ENCODE results near the gene TBC1D23. TPM values are rescaled to one million over a fixed set of nuclear protein-coding genes. Genes with fewer than 3 reads are reported as not detected.

The TBC1D23 gene
- total RNA-seq, 4 donors from 2014 or later: 15.5 to 42.5 (median 34.5) TPM

DNA sequence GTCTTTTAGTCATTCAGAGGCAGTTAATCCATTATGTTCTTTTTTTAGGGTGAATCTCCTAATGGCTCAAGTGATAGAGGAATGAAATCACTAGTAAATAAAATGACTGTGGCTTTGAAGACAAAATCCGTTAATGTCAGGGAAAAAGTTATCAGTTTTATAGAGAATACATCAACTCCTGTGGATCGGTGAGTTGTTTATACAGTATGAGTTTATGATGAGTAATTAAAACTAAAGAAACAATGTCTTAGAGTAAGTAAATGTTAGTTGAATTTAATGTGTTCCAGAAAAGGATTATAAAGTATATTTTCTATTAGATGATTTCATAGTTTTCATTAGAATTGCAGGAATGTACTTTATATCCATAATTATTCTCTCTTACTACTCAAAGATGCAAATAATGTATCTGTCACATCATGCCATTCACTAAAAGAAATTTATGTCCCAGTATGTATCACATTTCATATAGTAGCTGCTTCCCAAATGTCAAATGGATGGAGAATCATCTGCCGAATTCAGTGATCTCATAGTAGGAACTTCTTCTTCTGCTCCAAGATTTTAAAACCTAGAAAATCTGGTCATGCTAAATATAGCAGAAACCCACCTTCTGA is 49.7 kb downstream of the TBC1D23 start:
- in situ Hi-C loops (cut with MboI; ENCODE audit: low pct_ligation_motif_present in 1 of 4, low pct_unique_long_range_greater_than_20kb in 1 of 4, low sequenced_read_pairs in 3 of 4): loop anchor here in 2 of 4 donors (10.0 to 25.0 kb wide), 2 partner anchors 277 to 284 kb away; no protein-coding TSS in a partner anchor
- H3K4me3 ChIP-seq: no peak overlapping the region
- peaks cover 0 to 30% (median 13%) of the 10 kb centered on the region in 4 donors for H3K36me3 ChIP-seq
- TF ChIP-seq POLR2A (IDR thresholded peaks at IDR 0.05) (no peak), EP300 (IDR thresholded peaks at IDR 0.05; ENCODE audit: low read depth) (no peak), POLR2AphosphoS5 (IDR thresholded peaks at IDR 0.05) (no peak)
- TF ChIP-seq, protein P1, sequence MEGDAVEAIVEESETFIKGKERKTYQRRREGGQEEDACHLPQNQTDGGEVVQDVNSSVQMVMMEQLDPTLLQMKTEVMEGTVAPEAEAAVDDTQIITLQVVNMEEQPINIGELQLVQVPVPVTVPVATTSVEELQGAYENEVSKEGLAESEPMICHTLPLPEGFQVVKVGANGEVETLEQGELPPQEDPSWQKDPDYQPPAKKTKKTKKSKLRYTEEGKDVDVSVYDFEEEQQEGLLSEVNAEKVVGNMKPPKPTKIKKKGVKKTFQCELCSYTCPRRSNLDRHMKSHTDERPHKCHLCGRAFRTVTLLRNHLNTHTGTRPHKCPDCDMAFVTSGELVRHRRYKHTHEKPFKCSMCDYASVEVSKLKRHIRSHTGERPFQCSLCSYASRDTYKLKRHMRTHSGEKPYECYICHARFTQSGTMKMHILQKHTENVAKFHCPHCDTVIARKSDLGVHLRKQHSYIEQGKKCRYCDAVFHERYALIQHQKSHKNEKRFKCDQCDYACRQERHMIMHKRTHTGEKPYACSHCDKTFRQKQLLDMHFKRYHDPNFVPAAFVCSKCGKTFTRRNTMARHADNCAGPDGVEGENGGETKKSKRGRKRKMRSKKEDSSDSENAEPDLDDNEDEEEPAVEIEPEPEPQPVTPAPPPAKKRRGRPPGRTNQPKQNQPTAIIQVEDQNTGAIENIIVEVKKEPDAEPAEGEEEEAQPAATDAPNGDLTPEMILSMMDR (IDR thresholded peaks at IDR 0.05): no peak
- no peak overlapping the region for H3K27ac ChIP-seq
- H3K4me1 ChIP-seq: no peaks in the 10 kb centered on the region
- H3K27me3 ChIP-seq: no peaks in the 10 kb centered on the region
- intact Hi-C loops (cut with DNase I; ENCODE audit: low total_unique reads): no loop called here
- no peaks in the 10 kb centered on the region for H3K9me3 ChIP-seq
- no peak for DNase-seq
- 64 to 78% methylated on average over 3 of the region's 3 CpGs for WGBS, 2 donors (ENCODE audit: low coverage in 1 of 2)

- H3K36me3 ChIP-seq: peaks cover 0 to 28% (median 13%) of the 10 kb centered on the region in 4 donors
- H3K4me1 ChIP-seq: no peaks in the 10 kb centered on the region
- H3K27me3 ChIP-seq: no peaks in the 10 kb centered on the region
- no peak overlapping the region for H3K27ac ChIP-seq
- H3K4me3 ChIP-seq: no peak overlapping the region
- TF ChIP-seq, protein P1 (IDR thresholded peaks at IDR 0.05): no peak
- TF ChIP-seq POLR2A (IDR thresholded peaks at IDR 0.05): no peak
- in situ Hi-C loops (cut with MboI; ENCODE audit: low pct_ligation_motif_present in 1 of 4, low pct_unique_long_range_greater_than_20kb in 1 of 4, low sequenced_read_pairs in 3 of 4) (loop anchor here in 2 of 4 donors (10.0 to 25.0 kb wide), 2 partner anchors 276 to 284 kb away; no protein-coding TSS in a partner anchor), intact Hi-C loops (cut with DNase I; ENCODE audit: low total_unique reads) (no loop called here)
- DNase-seq: no peak
- whole genome bisulfite sequencing, 2 donors (ENCODE audit: low coverage in 1 of 2): 60 to 71% methylated on average over 2 of the region's 2 CpGs
- H3K9me3 ChIP-seq: no peaks in the 10 kb centered on the region
These were observed 50.2 kb downstream of the TBC1D23 start for GRCh38 chr3:100311011-100311410.

DNA sequence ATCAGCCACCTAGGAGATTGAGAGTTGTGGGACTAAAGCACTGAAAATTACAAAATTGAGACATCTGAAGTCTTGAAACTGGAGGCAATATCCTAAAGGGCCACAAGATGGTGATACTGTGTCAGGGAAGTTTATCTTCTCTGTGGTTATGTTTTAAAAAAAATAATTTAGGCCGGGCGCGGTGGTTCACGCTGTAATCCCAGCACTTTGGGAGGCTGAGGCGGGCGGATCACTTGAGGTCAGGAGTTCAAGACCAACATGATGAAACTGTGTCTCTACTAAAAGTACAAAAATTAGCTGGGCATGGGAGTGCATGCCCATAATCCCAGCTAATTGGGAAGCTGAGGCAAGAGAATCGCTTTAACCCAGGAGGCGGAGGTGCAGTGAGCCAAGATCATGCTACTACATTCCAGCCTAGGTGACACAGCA is 55.9 kb downstream of the TBC1D23 start:
- H3K9me3 ChIP-seq: no peaks in the 10 kb centered on the region
- H3K27me3 ChIP-seq: no peaks in the 10 kb centered on the region
- intact Hi-C loops (cut with DNase I; ENCODE audit: low total_unique reads): no loop called here
- peaks cover 0 to 6% (median 2%) of the 10 kb centered on the region in 4 donors for H3K4me1 ChIP-seq
- no peak for DNase-seq
- H3K27ac ChIP-seq: peak overlapping the region in 1 of 4 donors; percentile 10
- H3K4me3 ChIP-seq: no peak overlapping the region
- TF ChIP-seq, protein P1 (IDR thresholded peaks at IDR 0.05): peak; percentile 60 to 78 (median 66)
- TF ChIP-seq POLR2AphosphoS5 (IDR thresholded peaks at IDR 0.05): no peak
- WGBS, 2 donors (ENCODE audit: low coverage in 1 of 2): 9 to 37% methylated on average over 4 to 8 of the region's 8 CpGs
- in situ Hi-C loops (cut with MboI; ENCODE audit: low pct_ligation_motif_present in 1 of 4, low pct_unique_long_range_greater_than_20kb in 1 of 4, low sequenced_read_pairs in 3 of 4): loop anchor here in 2 of 4 donors (10.0 to 25.0 kb wide), 2 partner anchors 271 to 278 kb away; no protein-coding TSS in a partner anchor
- peaks cover 0 to 31% (median 9%) of the 10 kb centered on the region in 4 donors for H3K36me3 ChIP-seq

DNA sequence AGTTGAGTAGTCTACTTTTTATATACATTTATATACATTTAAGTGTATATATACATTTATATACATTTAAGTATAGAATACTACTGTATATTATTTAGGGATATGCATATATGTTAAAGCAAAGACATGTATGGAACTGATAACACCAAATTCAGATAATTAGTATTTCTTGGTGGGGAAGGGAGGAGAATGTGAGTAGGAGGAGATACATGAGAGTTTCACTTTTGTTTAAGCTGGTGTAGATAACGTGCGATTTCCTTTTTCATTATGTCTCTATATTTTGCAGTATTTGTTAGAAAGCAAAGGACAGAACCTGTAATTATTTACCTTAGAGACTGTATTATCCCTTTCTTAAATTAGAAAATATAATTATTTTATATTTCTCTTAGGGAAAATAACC is 57.1 kb downstream of the TBC1D23 start:
- Histone ChIP-seq H3K27ac (no peak overlapping the region), H3K36me3 (peaks cover 0 to 31% (median 8%) of the 10 kb centered on the region in 4 donors), H3K27me3 (no peaks in the 10 kb centered on the region), H3K4me1 (peaks cover 0 to 6% (median 2%) of the 10 kb centered on the region in 4 donors), H3K9me3 (no peaks in the 10 kb centered on the region), H3K4me3 (no peak overlapping the region)
- TF ChIP-seq EP300 (IDR thresholded peaks at IDR 0.05; ENCODE audit: low read depth) (no peak), POLR2AphosphoS5 (IDR thresholded peaks at IDR 0.05) (no peak)
- intact Hi-C loops (cut with DNase I; ENCODE audit: low total_unique reads): no loop called here
- WGBS, 2 donors (ENCODE audit: low coverage in 1 of 2): 67 to 73% methylated on average over 1 to 2 of the region's 2 CpGs
- in situ Hi-C loops (cut with MboI; ENCODE audit: low pct_ligation_motif_present in 1 of 4, low pct_unique_long_range_greater_than_20kb in 1 of 4, low sequenced_read_pairs in 3 of 4): loop anchor here in 2 of 4 donors (10.0 to 25.0 kb wide), 2 partner anchors 269 to 277 kb away; no protein-coding TSS in a partner anchor
- DNase-seq: no peak

Data from transverse colon (tissue), 4 donors.